ENCODE data around the gene CALML5.

CALML5 gene

DNA sequence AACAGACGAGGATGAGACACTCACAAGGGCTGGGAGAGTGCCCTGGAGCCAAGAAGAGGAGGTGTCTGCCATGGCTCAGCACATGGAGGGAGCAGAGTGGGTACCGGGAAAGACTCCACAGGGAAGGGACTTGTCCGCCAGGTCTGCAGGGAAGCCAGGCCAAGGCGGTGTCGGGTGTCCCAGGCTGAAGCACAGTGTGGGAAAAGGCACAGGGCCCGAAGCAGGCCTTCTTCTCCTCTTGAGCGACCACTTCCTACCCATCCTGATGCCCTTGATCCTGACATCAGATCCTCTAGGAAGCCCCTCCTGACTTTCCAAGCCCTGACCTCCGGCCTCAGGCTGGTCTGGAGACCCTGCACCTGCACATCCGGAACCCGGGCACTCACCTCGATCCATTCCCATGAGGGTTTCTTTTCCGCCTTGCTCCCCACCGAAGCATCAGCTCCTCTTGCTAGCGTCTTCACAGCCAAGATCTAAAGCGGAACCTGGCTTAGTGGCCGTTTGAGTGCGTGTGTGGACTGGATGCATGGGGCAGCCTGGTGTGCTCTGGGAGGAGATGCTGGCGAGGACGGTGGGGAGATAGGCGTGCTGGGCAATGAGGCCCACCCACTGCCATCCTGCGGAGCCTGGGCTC is 33.8 kb upstream of the CALML5 start:
- Histone ChIP-seq H3K79me2 (ENCODE audit: insufficient read depth, low read length) (no peaks in the 10 kb centered on the region), H3K4me2 (ENCODE audit: insufficient read depth, low read length) (no peak overlapping the region), H3K9me3 (ENCODE audit: insufficient read depth, low read length, severe bottlenecking) (no peaks in the 10 kb centered on the region), H3K27me3 (ENCODE audit: insufficient read depth, low read length, poor library complexity) (peaks cover 7% of the 10 kb centered on the region), H2AFZ (ENCODE audit: low read depth, low read length) (no peak overlapping the region), H3K9ac (ENCODE audit: low read depth, low read length) (no peak overlapping the region), H3K4me3 (ENCODE audit: low read depth in 1 of 2, low read length in 2 of 2) (no peak overlapping the region), H3K4me1 (ENCODE audit: insufficient read depth, low read length) (no peaks in the 10 kb centered on the region), H3K27ac (ENCODE audit: low read length) (no peak overlapping the region), H3K36me3 (ENCODE audit: insufficient read depth, low read length) (no peaks in the 10 kb centered on the region), H4K20me1 (ENCODE audit: insufficient read depth, low read length) (0 out of 2 replicates have a peak, but pooled peaks cover 2% of the 10 kb centered on the region)
- TF ChIP-seq, protein P1, sequence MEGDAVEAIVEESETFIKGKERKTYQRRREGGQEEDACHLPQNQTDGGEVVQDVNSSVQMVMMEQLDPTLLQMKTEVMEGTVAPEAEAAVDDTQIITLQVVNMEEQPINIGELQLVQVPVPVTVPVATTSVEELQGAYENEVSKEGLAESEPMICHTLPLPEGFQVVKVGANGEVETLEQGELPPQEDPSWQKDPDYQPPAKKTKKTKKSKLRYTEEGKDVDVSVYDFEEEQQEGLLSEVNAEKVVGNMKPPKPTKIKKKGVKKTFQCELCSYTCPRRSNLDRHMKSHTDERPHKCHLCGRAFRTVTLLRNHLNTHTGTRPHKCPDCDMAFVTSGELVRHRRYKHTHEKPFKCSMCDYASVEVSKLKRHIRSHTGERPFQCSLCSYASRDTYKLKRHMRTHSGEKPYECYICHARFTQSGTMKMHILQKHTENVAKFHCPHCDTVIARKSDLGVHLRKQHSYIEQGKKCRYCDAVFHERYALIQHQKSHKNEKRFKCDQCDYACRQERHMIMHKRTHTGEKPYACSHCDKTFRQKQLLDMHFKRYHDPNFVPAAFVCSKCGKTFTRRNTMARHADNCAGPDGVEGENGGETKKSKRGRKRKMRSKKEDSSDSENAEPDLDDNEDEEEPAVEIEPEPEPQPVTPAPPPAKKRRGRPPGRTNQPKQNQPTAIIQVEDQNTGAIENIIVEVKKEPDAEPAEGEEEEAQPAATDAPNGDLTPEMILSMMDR (IDR thresholded peaks at IDR 0.05; ENCODE audit: borderline replicate concordance, extremely low read depth, low read length, poor library complexity, severe bottlenecking) = no peak
- TF ChIP-seq EZH2 (IDR thresholded peaks at IDR 0.05; ENCODE audit: borderline replicate concordance, low read depth, low read length, severe bottlenecking) = no peak
- DNase-seq (no peak), ATAC-seq (ENCODE audit: insufficient read depth, low read depth) (no peak)

DNA sequence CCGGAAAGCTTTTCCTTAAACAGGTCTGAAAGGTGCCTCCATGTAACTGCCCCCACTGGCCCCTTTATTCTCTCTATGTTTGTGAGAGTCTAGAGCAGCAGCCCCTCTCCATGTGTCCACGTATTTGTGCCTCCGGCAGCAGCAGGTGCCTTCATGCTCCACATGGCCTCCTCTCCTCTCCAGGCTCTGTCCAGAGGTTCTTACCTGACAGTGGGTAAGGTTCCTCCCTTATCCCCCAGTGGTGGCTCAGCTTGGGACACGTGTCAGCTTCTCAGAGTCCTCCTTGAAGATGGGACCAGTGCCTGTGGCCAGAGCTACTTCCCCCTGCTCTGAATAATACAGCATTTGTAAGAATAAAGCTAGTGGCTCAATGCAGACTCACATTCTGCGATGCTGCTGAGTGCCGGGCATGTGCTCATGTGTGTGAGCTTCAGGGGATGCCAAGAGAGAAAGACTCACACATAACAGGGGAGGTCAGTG is 33.3 kb upstream of the CALML5 start:
- TF ChIP-seq EZH2 (IDR thresholded peaks at IDR 0.05; ENCODE audit: borderline replicate concordance, low read depth, low read length, severe bottlenecking) = no peak
- TF ChIP-seq, protein P1 (IDR thresholded peaks at IDR 0.05; ENCODE audit: borderline replicate concordance, extremely low read depth, low read length, poor library complexity, severe bottlenecking) = no peak
- H3K79me2 ChIP-seq (ENCODE audit: insufficient read depth, low read length) = no peaks in the 10 kb centered on the region
- no peaks in the 10 kb centered on the region for H3K9me3 ChIP-seq (ENCODE audit: insufficient read depth, low read length, severe bottlenecking)
- no peaks in the 10 kb centered on the region for H3K36me3 ChIP-seq (ENCODE audit: insufficient read depth, low read length)
- no peak overlapping the region for H3K4me3 ChIP-seq (ENCODE audit: low read depth in 1 of 2, low read length in 2 of 2)
- H2AFZ ChIP-seq (ENCODE audit: low read depth, low read length) = no peak overlapping the region
- no peaks in the 10 kb centered on the region for H3K4me1 ChIP-seq (ENCODE audit: insufficient read depth, low read length)
- H4K20me1 ChIP-seq (ENCODE audit: insufficient read depth, low read length) = 0 out of 2 replicates have a peak, but pooled peaks cover 2% of the 10 kb centered on the region
- H3K4me2 ChIP-seq (ENCODE audit: insufficient read depth, low read length) = no peak overlapping the region
- DNase-seq = no peak
- no peak for ATAC-seq (ENCODE audit: insufficient read depth, low read depth)
- H3K27ac ChIP-seq (ENCODE audit: low read length) = no peak overlapping the region
- H3K27me3 ChIP-seq (ENCODE audit: insufficient read depth, low read length, poor library complexity) = peaks cover 7% of the 10 kb centered on the region
- no peak overlapping the region for H3K9ac ChIP-seq (ENCODE audit: low read depth, low read length)

DNA sequence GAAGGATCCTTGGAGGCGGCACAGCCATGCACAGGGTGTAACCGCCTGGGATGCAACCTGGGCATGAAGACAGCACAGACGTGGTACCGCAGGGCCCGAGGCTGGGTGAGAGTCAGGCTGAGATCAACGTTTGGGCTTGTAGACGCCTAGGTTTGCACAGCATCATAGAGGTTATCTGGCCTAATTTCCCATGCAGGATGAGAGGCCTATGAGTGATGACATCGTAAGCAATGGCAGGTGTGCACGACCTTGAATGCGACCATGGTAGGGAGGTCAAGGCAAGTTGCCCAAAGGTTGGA is 32.9 kb upstream of the CALML5 start:
- ATAC-seq (ENCODE audit: insufficient read depth, low read depth) (no peak), DNase-seq (no peak)
- H3K79me2 ChIP-seq (ENCODE audit: insufficient read depth, low read length) = no peaks in the 10 kb centered on the region
- H3K27ac ChIP-seq (ENCODE audit: low read length) = no peak overlapping the region
- H3K36me3 ChIP-seq (ENCODE audit: insufficient read depth, low read length) = no peaks in the 10 kb centered on the region
- no peaks in the 10 kb centered on the region for H3K9me3 ChIP-seq (ENCODE audit: insufficient read depth, low read length, severe bottlenecking)
- no peak overlapping the region for H3K4me3 ChIP-seq (ENCODE audit: low read depth in 1 of 2, low read length in 2 of 2)
- H3K4me1 ChIP-seq (ENCODE audit: insufficient read depth, low read length) = no peaks in the 10 kb centered on the region
- no peak overlapping the region for H3K4me2 ChIP-seq (ENCODE audit: insufficient read depth, low read length)
- TF ChIP-seq EZH2 (IDR thresholded peaks at IDR 0.05; ENCODE audit: borderline replicate concordance, low read depth, low read length, severe bottlenecking) = no peak
- TF ChIP-seq, protein P1 (IDR thresholded peaks at IDR 0.05; ENCODE audit: borderline replicate concordance, extremely low read depth, low read length, poor library complexity, severe bottlenecking) = no peak
- H3K27me3 ChIP-seq (ENCODE audit: insufficient read depth, low read length, poor library complexity) = peaks cover 7% of the 10 kb centered on the region
- no peak overlapping the region for H2AFZ ChIP-seq (ENCODE audit: low read depth, low read length)
- H3K9ac ChIP-seq (ENCODE audit: low read depth, low read length) = no peak overlapping the region
- H4K20me1 ChIP-seq (ENCODE audit: insufficient read depth, low read length) = 0 out of 2 replicates have a peak, but pooled peaks cover 2% of the 10 kb centered on the region

Data from DND-41 (cell line).